NCI-H1105 treated with DMSO at 0.1 percent for 48 hours (cell line): ENCODE results near the gene COQ5.
A peak's percentile ranks its signal among the peaks of the same experiment; 100 is the strongest.
"Not testable (repeated sequence)": the region's sequence is repeated elsewhere in the genome, so short reads cannot be mapped to it uniquely, and the experiment has no call there.

Experiments
- DNase-seq: peaks from one replicate; lab custom pipeline; 2025; lab: John Stamatoyannopoulos, UW

Gene COQ5

GRCh38 chr12:120528861-120529525, at the start of gene COQ5:
Gene COQ5, minus strand, starts transcription at chr12:120529158. Its CDS starts 17 bp downstream, at chr12:120529141.
- peak; percentile 81 for DNase-seq

- DNase-seq: no peak
These were observed 45.1 kb upstream of the COQ5 start for GRCh38 chr12:120574106-120574505.

GRCh38 chr12:120573560-120573959, 44.6 kb upstream of the COQ5 start:
- DNase-seq: no peak

- no peak for DNase-seq
These were observed 42.3 kb upstream of the COQ5 start for GRCh38 chr12:120571299-120571698.

- DNase-seq: no peak
These were observed 34.5 kb upstream of the COQ5 start for GRCh38 chr12:120563495-120563894.

- DNase-seq: no peak
These were observed 33.9 kb upstream of the COQ5 start for GRCh38 chr12:120562906-120563305.

GRCh38 chr12:120557589-120557988, 28.6 kb upstream of the COQ5 start:
- DNase-seq: no peak

GRCh38 chr12:120554678-120555077, 25.7 kb upstream of the COQ5 start:
- no peak for DNase-seq

- DNase-seq: no peak
These were observed 17.1 kb upstream of the COQ5 start for GRCh38 chr12:120546050-120546386.

- DNase-seq: no peak
These were observed 15.7 kb upstream of the COQ5 start for GRCh38 chr12:120544691-120545090.

- DNase-seq: no peak
These were observed 13.2 kb upstream of the COQ5 start for GRCh38 chr12:120542166-120542565.

GRCh38 chr12:120540445-120540844, 11.5 kb upstream of the COQ5 start:
- DNase-seq: no peak

GRCh38 chr12:120539303-120539702, 10.3 kb upstream of the COQ5 start:
- no peak for DNase-seq

- no peak for DNase-seq
These were observed 9.6 kb upstream of the COQ5 start for GRCh38 chr12:120538281-120539156.

GRCh38 chr12:120537856-120538220, 8.9 kb upstream of the COQ5 start:
- DNase-seq: no peak

GRCh38 chr12:120536064-120536791, 7.3 kb upstream of the COQ5 start:
- no peak for DNase-seq

GRCh38 chr12:120534703-120535655, 6.0 kb upstream of the COQ5 start:
- DNase-seq: peak; percentile 49

GRCh38 chr12:120534203-120534702, 5.3 kb upstream of the COQ5 start, which contains the start of gene RNF10:
Gene RNF10, plus strand, starts transcription at chr12:120534356. Its CDS starts 456 bp downstream, at chr12:120534812.
- DNase-seq: peak; percentile 93

- DNase-seq: no peak
These were observed 3.8 kb upstream of the COQ5 start for GRCh38 chr12:120532701-120533238.

- DNase-seq: not testable (repeated sequence)
These were observed 1.4 kb upstream of the COQ5 start for GRCh38 chr12:120530418-120530761.
